ENCODE results near the gene LRBA. TPM values are rescaled to one million over a fixed set of nuclear protein-coding genes. Genes with fewer than 3 reads are reported as not detected.
A peak's percentile ranks its signal among the peaks of the same experiment; 100 is the strongest.

Gene LRBA
- total and polyA plus RNA-seq, 9 of the 15 experiments (the other 6 are each of a cell fraction or from before 2014, with no cell fraction given): 24.2 to 88.7 (median 59.7) TPM

DNA sequence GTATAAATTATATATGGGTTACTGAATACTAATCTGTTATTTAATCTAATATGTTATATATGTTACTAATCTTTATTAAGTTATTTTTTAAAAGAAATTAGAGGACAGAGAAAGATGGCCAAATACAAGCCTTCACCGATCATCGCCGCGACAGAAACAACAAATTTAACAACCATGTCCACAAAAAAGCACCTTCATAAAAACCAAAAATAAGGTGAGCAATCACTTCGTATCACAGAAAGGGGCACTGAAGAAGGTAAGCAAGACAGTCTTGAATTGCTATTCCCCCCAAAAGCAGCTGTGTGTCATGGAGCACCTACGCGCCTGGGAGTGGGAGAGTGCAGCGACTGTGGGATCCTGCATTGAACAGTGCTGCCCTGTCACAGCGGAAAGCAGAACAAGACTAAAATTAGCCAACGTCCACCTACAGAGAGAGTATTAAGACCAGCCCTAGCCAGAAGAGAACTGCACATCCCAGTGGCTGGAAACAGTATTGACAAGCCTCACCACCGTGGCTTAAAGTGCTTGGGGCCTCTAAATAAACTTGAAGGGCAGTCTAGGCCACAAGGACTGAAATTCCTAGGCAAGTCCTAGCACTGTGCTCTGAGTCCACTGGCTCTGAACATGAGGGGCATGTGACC is 38.5 kb downstream of the LRBA start:
- no peak overlapping the region; the same call in 1 of the 2 replicates for H3K4me2 ChIP-seq (ENCODE audit: insufficient read depth, low read length)
- ATAC-seq (peak; percentile 95), FAIRE-seq (peak; percentile 32)
- no peak for TF ChIP-seq ELF4 (CRISPR knock-in tag; IDR thresholded peaks at IDR 0.05)
- TF ChIP-seq FOXA3 (CRISPR knock-in tag; conservative IDR thresholded peaks at IDR 0.05 in 1 of 2, IDR thresholded peaks at IDR 0.05 in 1 of 2): peak in 1 of 2 experiments; percentile 64; a peak in 1 of 4 replicates
- no peak for TF ChIP-seq PHB2 (IDR thresholded peaks at IDR 0.05; ENCODE audit: low read depth)
- TF ChIP-seq, protein P1, sequence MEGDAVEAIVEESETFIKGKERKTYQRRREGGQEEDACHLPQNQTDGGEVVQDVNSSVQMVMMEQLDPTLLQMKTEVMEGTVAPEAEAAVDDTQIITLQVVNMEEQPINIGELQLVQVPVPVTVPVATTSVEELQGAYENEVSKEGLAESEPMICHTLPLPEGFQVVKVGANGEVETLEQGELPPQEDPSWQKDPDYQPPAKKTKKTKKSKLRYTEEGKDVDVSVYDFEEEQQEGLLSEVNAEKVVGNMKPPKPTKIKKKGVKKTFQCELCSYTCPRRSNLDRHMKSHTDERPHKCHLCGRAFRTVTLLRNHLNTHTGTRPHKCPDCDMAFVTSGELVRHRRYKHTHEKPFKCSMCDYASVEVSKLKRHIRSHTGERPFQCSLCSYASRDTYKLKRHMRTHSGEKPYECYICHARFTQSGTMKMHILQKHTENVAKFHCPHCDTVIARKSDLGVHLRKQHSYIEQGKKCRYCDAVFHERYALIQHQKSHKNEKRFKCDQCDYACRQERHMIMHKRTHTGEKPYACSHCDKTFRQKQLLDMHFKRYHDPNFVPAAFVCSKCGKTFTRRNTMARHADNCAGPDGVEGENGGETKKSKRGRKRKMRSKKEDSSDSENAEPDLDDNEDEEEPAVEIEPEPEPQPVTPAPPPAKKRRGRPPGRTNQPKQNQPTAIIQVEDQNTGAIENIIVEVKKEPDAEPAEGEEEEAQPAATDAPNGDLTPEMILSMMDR (IDR thresholded peaks at IDR 0.05 in 2 of 3, conservative IDR thresholded peaks at IDR 0.05 in 1 of 3; ENCODE audit: insufficient read depth in 2 of 3, low read depth in 1 of 3, low read length in 3 of 3): peak; percentile 38 to 48 (median 48)
- TF ChIP-seq, protein P2, sequence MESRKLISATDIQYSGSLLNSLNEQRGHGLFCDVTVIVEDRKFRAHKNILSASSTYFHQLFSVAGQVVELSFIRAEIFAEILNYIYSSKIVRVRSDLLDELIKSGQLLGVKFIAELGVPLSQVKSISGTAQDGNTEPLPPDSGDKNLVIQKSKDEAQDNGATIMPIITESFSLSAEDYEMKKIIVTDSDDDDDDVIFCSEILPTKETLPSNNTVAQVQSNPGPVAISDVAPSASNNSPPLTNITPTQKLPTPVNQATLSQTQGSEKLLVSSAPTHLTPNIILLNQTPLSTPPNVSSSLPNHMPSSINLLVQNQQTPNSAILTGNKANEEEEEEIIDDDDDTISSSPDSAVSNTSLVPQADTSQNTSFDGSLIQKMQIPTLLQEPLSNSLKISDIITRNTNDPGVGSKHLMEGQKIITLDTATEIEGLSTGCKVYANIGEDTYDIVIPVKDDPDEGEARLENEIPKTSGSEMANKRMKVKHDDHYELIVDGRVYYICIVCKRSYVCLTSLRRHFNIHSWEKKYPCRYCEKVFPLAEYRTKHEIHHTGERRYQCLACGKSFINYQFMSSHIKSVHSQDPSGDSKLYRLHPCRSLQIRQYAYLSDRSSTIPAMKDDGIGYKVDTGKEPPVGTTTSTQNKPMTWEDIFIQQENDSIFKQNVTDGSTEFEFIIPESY (CRISPR knock-in tag; IDR thresholded peaks at IDR 0.05): peak; percentile 79
- TF ChIP-seq, protein P3, sequence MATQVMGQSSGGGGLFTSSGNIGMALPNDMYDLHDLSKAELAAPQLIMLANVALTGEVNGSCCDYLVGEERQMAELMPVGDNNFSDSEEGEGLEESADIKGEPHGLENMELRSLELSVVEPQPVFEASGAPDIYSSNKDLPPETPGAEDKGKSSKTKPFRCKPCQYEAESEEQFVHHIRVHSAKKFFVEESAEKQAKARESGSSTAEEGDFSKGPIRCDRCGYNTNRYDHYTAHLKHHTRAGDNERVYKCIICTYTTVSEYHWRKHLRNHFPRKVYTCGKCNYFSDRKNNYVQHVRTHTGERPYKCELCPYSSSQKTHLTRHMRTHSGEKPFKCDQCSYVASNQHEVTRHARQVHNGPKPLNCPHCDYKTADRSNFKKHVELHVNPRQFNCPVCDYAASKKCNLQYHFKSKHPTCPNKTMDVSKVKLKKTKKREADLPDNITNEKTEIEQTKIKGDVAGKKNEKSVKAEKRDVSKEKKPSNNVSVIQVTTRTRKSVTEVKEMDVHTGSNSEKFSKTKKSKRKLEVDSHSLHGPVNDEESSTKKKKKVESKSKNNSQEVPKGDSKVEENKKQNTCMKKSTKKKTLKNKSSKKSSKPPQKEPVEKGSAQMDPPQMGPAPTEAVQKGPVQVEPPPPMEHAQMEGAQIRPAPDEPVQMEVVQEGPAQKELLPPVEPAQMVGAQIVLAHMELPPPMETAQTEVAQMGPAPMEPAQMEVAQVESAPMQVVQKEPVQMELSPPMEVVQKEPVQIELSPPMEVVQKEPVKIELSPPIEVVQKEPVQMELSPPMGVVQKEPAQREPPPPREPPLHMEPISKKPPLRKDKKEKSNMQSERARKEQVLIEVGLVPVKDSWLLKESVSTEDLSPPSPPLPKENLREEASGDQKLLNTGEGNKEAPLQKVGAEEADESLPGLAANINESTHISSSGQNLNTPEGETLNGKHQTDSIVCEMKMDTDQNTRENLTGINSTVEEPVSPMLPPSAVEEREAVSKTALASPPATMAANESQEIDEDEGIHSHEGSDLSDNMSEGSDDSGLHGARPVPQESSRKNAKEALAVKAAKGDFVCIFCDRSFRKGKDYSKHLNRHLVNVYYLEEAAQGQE (IDR thresholded peaks at IDR 0.05; ENCODE audit: borderline replicate concordance): peak; percentile 18; the same call in 1 of the 2 replicates
- TF ChIP-seq, protein P3 (CRISPR knock-in tag; IDR thresholded peaks at IDR 0.05; ENCODE audit: low read depth): no peak
- 0 out of 2 replicates have a peak, but pooled peaks have one; percentile 15 for TF ChIP-seq CREM (IDR thresholded peaks at IDR 0.05; ENCODE audit: low read depth)

More for the DNA sequence above, 38.5 kb downstream of the LRBA start:
- peak; percentile 17 to 45 (median 30) for DNase-seq (ENCODE audit: extremely low read depth in 1 of 4, low spot score in 3 of 4)
- intact Hi-C loops (cut with micrococcal nuclease): no loop called here
- Histone ChIP-seq H4K20me1 (replicated peaks; ENCODE audit: control insufficient read depth, insufficient read depth, low read length) (peaks cover 4% of the 10 kb centered on the region), H3K9me1 (ENCODE audit: control insufficient read depth, insufficient read depth, low read length) (no peaks in the 10 kb centered on the region), H3K9me3 (replicated peaks; ENCODE audit: control insufficient read depth, insufficient read depth, low read depth, low read length) (no peaks in the 10 kb centered on the region), H2AFZ (ENCODE audit: low read depth, low read length) (no peak overlapping the region), H3K9ac (ENCODE audit: insufficient read depth in 1 of 2, low read depth in 2 of 2, low read length in 2 of 2) (no peak overlapping the region; a peak in 1 of 4 replicates), H3K4me1 (replicated peaks in 1 of 2; ENCODE audit: control insufficient read depth in 2 of 2, insufficient read depth in 2 of 2, low read length in 2 of 2) (peaks cover 0 to 2% of the 10 kb centered on the region in 2 experiments; a peak in 1 of 5 replicates), H3K36me3 (ENCODE audit: control insufficient read depth, insufficient read depth, low read length) (no peaks in the 10 kb centered on the region), H3K27me3 (ENCODE audit: control insufficient read depth in 2 of 2, insufficient read depth in 2 of 2, low read length in 2 of 2) (no peaks in the 10 kb centered on the region), H3K27ac (ENCODE audit: extremely low read depth, low read depth, low read length) (no peak overlapping the region), H3K79me2 (ENCODE audit: control insufficient read depth, insufficient read depth, low read length) (peaks cover 94% of the 10 kb centered on the region), H3K4me3 (no peak overlapping the region)
- ChIA-PET CTCF (ENCODE audit: low intra/inter-chr PET ratio) (no interaction called here), POLR2A (no interaction called here)
- in situ Hi-C loops (cut with MboI): no loop called here
- no TSS peak for BruUV-seq (replicated peaks)
- 63% methylated on average over 11 of the region's 11 CpGs for WGBS (ENCODE audit: insufficient coverage, low coverage, missing lambda C conversion rate)

All from K562 (cell line).